MCF 10A (cell line): Measurements from ENCODE around the gene PPP2R2C. TPM values are rescaled to one million over a fixed set of nuclear protein-coding genes. Genes with fewer than 3 reads are reported as not detected.

Experiments used
- BruUV-seq: library from RNA; stranded (reverse); fragments of 400-500 nt; replicated peaks from 2 replicates; lab custom pipeline; 2021; lab: Mats Ljungman, UMichigan
- CTCF ChIA-PET: fragments of 300-600 bp; sonication (Branson Sonifier 250); formaldehyde crosslinking; extraction: SDS; loops from one replicate; lab custom pipeline; 2021; ENCODE audit warnings: antibody characterized with exemption, inconsistent platforms; lab: Yijun Ruan, JAX
- POLR2A ChIA-PET: fragments of 300-600, 350-650 bp; sonication (Branson Sonifier 250); formaldehyde crosslinking; extraction: SDS; loops from one replicate; lab custom pipeline; 2020; ENCODE audit warnings: antibody characterized with exemption, inconsistent platforms; lab: Yijun Ruan, JAX
- DNase-seq: peaks from one replicate; pipeline ENCODE4 v3.0.0-alpha.2; 2018; ENCODE audit not compliant: unreplicated experiment
- H3K27ac Mint-ChIP-seq: one replicate; pipeline ENCODE4 v1.8.0; 2022; ENCODE audit warnings: mild to moderate bottlenecking, low read depth, mixed read lengths; ENCODE audit not compliant: unreplicated experiment
- H3K27me3 Mint-ChIP-seq: one replicate; pipeline ENCODE4 v1.8.0; 2022; ENCODE audit warnings: mixed read lengths; ENCODE audit not compliant: insufficient read depth, unreplicated experiment
- H3K36me3 Mint-ChIP-seq: one replicate; pipeline ENCODE4 v1.8.0; 2022; ENCODE audit warnings: mild to moderate bottlenecking, moderate library complexity, mixed read lengths; ENCODE audit not compliant: insufficient read depth, unreplicated experiment
- H3K4me1 Mint-ChIP-seq: one replicate; pipeline ENCODE4 v1.8.0; 2022; ENCODE audit warnings: mixed read lengths; ENCODE audit not compliant: insufficient read depth, unreplicated experiment
- H3K4me3 Mint-ChIP-seq: one replicate; pipeline ENCODE4 v1.8.0; 2022; ENCODE audit warnings: mild to moderate bottlenecking, moderate library complexity, mixed read lengths; ENCODE audit not compliant: unreplicated experiment
- H3K9me3 Mint-ChIP-seq: one replicate; pipeline ENCODE4 v1.8.0; 2022; ENCODE audit warnings: mixed read lengths; ENCODE audit not compliant: unreplicated experiment
- intact Hi-C: fragments of 100-400 bp; cut with micrococcal nuclease; formaldehyde crosslinking; loops from 2 replicates; pipeline ENCODE4 v1.14.1; 2022
- total RNA-seq: library from RNA; stranded (reverse); gene quantifications from 2 replicates; pipeline ENCODE4 v1.2.3, GENCODE V29; 2022
- TF ChIP-seq, protein P1 (sequence below): fragments of 200-600 bp; IDR thresholded peaks from one replicate; pipeline ENCODE4 v1.8.0; 2022; ENCODE audit warnings: antibody characterized with exemption, mild to moderate bottlenecking; ENCODE audit not compliant: unreplicated experiment

The PPP2R2C gene
- total RNA-seq, 1 experiment from 2014 or later = 3.6 TPM

DNA sequence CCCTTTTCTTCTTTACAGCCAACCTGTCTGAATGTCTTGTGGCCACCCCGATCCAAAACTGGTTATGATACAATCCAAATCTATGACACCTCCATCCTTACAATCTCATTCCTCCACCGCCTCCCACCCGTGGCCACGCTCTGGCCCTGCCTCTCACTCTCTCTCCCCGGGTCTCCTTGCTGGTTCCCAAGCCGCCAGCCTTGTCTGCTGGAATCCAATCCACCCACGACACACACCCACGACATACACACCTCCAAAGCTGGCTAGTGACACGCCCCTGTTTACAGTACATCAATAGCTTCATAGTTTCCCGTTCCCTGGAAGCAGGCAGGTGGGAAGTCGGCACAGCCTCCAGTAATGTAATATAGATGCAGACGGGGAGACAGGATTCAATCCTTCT lies 103.8 kb downstream of the PPP2R2C start:
- Mint-ChIP-seq H3K36me3 (no peaks in the 10 kb centered on the region), H3K9me3 (no peaks in the 10 kb centered on the region), H3K27ac (no peak overlapping the region), H3K27me3 (peaks cover 16% of the 10 kb centered on the region), H3K4me1 (no peaks in the 10 kb centered on the region), H3K4me3 (no peak overlapping the region)
- BruUV-seq = no TSS peak
- ChIA-PET POLR2A (no interaction called here), CTCF (no interaction called here)
- TF ChIP-seq, protein P1, sequence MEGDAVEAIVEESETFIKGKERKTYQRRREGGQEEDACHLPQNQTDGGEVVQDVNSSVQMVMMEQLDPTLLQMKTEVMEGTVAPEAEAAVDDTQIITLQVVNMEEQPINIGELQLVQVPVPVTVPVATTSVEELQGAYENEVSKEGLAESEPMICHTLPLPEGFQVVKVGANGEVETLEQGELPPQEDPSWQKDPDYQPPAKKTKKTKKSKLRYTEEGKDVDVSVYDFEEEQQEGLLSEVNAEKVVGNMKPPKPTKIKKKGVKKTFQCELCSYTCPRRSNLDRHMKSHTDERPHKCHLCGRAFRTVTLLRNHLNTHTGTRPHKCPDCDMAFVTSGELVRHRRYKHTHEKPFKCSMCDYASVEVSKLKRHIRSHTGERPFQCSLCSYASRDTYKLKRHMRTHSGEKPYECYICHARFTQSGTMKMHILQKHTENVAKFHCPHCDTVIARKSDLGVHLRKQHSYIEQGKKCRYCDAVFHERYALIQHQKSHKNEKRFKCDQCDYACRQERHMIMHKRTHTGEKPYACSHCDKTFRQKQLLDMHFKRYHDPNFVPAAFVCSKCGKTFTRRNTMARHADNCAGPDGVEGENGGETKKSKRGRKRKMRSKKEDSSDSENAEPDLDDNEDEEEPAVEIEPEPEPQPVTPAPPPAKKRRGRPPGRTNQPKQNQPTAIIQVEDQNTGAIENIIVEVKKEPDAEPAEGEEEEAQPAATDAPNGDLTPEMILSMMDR = no peak
- no peak for DNase-seq
- intact Hi-C loops = no loop called here

DNA sequence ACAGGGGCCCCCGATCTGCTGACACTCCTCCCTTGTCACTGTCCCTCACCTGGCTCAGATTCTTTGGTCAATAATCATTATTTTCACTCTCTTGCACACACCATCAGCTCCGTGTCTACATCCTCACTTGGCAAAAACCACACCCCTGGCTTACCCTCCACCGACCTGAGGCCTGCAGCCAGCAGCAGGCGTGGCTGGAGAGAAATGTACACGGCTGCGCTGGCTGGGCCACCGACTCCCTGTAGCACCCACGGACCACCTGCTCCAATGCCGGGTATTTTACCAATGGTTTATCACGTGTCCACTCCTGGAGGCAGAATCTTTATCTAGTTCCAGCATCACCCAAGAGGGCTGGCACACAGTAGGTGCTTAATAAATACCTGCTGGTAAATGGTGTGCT lies 104.3 kb downstream of the PPP2R2C start:
- Mint-ChIP-seq H3K4me3 (no peak overlapping the region), H3K27me3 (peaks cover 16% of the 10 kb centered on the region), H3K27ac (no peak overlapping the region), H3K4me1 (no peaks in the 10 kb centered on the region), H3K36me3 (no peaks in the 10 kb centered on the region), H3K9me3 (no peaks in the 10 kb centered on the region)
- POLR2A ChIA-PET = no interaction called here
- TF ChIP-seq, protein P1 = no peak
- CTCF ChIA-PET = no interaction called here
- no TSS peak for BruUV-seq
- intact Hi-C loops = no loop called here
- DNase-seq = no peak

DNA sequence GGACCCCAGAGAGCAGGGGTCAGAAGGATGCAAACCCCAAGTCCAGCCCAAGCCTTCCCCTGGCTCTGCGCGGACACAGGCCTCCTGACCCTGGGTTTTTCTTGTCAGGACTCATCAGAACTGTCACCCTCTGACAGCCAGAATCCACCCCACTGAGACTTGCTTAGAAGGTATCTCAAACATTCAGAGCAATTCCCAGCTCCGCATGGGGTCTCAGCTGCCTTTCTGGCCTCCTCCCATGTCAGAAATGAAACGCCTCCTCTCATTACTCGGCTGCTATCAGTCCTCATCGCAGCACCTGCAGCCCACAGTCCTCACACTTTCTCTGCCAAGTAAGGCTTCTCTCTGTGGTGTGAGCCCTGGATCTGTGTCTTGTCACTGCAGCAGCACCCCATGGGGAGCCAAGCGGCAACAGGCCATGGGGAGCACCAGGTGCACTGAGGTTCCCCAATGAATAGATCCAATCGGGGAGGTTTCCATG lies 105.0 kb downstream of the PPP2R2C start:
- Mint-ChIP-seq H3K4me3 (no peak overlapping the region), H3K9me3 (no peaks in the 10 kb centered on the region), H3K27ac (no peak overlapping the region), H3K36me3 (no peaks in the 10 kb centered on the region), H3K4me1 (no peaks in the 10 kb centered on the region), H3K27me3 (peaks cover 16% of the 10 kb centered on the region)
- POLR2A ChIA-PET = no interaction called here
- CTCF ChIA-PET = no interaction called here
- intact Hi-C loops = no loop called here
- TF ChIP-seq, protein P1 = no peak
- BruUV-seq = no TSS peak
- no peak for DNase-seq

DNA sequence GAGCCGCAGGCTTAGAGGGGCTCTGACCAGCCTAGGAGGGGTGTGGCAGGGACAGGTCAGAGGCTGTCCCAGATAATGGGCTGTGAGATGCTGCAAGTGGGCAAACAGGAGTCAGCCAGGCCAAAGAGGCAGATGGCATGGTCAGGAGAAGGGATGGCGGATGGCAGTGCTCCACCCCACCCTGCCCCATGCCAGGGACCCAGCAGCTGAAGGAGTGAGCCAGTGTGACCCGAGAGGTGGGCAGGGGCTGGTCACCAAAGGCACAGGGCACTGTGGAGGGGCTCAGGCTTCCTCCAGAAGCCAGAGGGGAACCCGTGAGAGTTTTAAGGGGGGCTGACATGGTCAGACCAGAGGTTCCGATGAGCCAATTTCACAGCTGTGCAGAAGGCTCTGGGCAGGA lies 105.8 kb downstream of the PPP2R2C start:
- TF ChIP-seq, protein P1 = no peak
- no peaks in the 10 kb centered on the region for H3K36me3 Mint-ChIP-seq
- no peaks in the 10 kb centered on the region for H3K9me3 Mint-ChIP-seq
- DNase-seq = no peak
- no peaks in the 10 kb centered on the region for H3K4me1 Mint-ChIP-seq
- ChIA-PET CTCF (no interaction called here), POLR2A (no interaction called here)
- intact Hi-C loops = no loop called here
- H3K27me3 Mint-ChIP-seq = peaks cover 16% of the 10 kb centered on the region
- H3K27ac Mint-ChIP-seq = no peak overlapping the region
- H3K4me3 Mint-ChIP-seq = no peak overlapping the region
- BruUV-seq = no TSS peak
